ENCODE measurements around the gene KIN.

The KIN gene

GRCh38 chr10:7702288-7702812 lies 85.4 kb downstream of the KIN start:
- intact Hi-C loops (cut with DNase I) = no loop called here
- DNase-seq = no peak

- DNase-seq = no peak
- intact Hi-C loops (cut with DNase I) = no loop called here
These were observed 86.5 kb downstream of the KIN start for GRCh38 chr10:7701158-7701742.
